ENCODE measurements around the gene ATAD3B.
"Not testable (repeated sequence)": the region's sequence is repeated elsewhere in the genome, so short reads cannot be mapped to it uniquely, and the experiment has no call there.

The ATAD3B gene, protein sequence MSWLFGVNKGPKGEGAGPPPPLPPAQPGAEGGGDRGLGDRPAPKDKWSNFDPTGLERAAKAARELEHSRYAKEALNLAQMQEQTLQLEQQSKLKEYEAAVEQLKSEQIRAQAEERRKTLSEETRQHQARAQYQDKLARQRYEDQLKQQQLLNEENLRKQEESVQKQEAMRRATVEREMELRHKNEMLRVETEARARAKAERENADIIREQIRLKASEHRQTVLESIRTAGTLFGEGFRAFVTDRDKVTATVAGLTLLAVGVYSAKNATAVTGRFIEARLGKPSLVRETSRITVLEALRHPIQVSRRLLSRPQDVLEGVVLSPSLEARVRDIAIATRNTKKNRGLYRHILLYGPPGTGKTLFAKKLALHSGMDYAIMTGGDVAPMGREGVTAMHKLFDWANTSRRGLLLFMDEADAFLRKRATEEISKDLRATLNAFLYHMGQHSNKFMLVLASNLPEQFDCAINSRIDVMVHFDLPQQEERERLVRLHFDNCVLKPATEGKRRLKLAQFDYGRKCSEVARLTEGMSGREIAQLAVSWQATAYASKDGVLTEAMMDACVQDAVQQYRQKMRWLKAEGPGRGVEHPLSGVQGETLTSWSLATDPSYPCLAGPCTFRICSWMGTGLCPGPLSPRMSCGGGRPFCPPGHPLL

GRCh38 chr1:1471389-1472052, at the start of gene ATAD3B:
TSS of gene ATAD3B (plus strand) at chr1:1471765. CDS start at chr1:1471885, 120 bp downstream.
- peak; percentile 90 for DNase-seq (ENCODE audit: low spot score)

DNA sequence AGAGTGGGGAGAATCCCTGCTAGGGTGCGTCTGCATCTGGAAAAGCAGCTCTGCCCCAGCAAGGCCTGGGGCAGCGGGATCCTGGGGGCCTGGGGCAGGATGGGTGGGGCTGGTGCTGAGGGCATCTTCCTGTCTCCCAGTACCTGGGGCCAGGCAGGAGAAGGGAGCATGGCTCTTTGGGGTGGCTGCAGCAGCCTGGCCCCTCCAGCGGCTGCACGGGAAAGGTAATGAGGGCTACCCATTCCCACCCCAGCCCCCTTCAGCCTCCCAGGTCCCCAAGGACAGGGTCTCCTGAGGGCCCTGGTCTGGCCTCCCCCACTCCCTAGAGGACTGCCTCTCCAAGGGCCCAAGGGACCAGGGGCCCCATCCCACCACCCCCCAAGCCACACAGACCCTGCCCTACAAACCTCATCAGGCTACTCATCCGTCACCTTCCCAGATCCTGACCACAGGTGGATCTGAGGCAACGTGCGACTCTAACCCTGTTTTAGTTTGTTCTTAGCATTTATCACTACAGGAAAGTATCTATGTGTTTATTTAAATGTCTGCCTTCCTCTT, 49.6 kb upstream of the ATAD3B start:
- DNase-seq (ENCODE audit: low spot score): no peak

GRCh38 chr1:1422465-1423244, 48.9 kb upstream of the ATAD3B start:
- DNase-seq (ENCODE audit: low spot score): no peak

DNA sequence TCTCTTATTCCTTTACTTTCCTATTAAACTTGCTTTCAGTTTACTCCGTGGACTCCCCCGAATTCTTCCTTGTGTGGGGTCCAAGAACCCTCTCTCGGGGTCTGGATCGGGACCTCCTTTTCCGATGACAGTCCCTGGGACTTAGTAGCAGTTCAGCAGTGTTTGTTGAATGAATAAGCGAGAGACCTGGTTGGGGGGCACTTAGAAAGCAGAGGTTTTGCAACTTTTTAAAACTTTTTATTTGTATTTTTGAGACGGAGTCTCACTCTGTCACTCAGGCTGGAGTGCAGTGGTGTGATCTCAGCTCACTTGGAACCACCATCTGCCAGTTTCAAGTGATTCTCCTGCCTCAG, 48.3 kb upstream of the ATAD3B start:
- DNase-seq (ENCODE audit: low spot score): no peak

DNA sequence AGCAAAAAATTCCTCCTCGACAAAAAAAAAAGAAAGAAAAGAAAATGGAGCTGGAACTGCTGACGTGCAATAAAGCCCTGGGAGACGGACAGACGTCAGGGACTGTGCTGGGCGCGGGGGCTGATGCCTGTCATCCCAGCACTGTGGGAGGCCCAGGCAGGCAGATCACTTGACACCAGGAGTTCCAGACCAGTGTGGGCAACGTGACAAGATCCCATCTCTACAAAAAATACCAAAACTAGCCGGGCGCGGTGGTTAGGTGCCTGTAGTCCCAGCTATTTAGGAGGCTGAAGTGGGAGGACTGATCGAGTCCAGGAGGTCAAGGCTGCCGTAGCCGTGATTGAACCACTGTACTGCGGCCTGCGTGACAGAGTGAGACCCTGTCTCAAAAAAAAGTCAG, 46.9 kb upstream of the ATAD3B start:
- DNase-seq (ENCODE audit: low spot score): no peak

- no peak for DNase-seq (ENCODE audit: low spot score)
Measured at GRCh38 chr1:1425426-1425752, 46.2 kb upstream of the ATAD3B start.

DNA sequence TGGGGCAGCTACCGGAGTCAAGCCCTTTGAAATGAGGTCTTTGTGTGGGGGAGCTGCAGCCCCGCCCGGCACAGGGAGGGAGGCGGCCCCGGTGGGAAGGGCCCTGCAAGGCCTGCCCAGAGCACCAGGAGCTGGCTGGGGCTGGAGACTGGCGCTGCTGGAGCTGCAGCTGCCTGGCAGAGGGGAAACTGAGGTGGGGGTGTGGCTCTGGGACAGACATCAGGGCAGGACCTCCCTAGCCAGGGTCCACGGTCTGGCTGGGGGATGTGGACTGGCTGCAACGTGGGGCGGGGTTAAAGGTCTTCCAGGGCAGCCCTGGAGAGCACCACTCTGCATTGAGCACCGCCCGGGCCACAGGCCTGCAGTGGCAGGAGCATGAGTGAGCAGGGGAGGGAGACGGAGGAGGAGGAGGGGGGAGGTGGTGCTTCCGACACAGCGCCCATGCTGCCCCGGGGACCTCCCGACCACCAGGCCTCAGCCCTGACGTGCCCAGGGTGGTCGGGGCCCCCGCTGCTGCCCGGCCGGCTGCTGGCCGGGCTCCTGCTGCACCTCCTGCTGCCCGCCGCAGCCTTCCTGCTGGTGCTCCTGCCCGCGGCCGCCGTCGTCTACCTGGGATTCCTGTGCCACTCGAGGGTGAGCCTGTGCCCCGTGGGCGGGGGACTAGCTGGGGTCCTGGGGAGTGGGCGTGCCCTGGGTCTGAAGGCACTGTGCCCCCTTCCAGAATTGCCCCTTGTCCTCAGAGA, 45.6 kb upstream of the ATAD3B start:
- no peak for DNase-seq (ENCODE audit: low spot score)

DNA sequence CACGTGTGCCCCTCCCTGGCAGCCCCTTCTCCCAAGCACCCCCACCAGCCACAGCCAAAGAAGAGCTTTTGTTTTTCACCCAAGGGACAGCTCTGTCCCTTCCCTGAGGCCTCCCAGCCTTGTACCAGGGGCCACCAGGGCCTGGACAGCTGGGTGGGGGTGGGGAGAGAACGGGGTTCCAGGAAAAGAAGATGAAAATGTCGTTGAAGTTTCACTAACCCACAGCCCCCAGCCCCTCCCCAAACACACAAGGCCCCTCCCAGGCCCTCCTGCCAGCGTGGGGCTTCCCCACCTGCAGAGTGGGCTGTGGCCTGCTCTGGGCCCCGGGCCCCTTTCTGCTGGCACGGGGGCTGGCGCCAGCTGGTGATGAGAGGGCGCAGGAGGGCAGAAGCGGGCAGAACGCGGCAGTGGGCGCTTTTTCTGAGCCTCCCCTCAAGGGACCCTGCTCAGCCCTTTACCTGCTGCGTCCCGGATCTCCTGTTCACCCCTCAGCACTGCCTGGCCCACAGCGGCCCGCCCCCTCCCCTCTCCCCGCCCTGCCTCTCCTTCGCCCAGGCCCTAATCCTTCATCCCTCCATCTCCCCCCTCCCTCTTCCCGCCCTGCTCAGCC, 45.0 kb upstream of the ATAD3B start:
- DNase-seq (ENCODE audit: low spot score): no peak

DNA sequence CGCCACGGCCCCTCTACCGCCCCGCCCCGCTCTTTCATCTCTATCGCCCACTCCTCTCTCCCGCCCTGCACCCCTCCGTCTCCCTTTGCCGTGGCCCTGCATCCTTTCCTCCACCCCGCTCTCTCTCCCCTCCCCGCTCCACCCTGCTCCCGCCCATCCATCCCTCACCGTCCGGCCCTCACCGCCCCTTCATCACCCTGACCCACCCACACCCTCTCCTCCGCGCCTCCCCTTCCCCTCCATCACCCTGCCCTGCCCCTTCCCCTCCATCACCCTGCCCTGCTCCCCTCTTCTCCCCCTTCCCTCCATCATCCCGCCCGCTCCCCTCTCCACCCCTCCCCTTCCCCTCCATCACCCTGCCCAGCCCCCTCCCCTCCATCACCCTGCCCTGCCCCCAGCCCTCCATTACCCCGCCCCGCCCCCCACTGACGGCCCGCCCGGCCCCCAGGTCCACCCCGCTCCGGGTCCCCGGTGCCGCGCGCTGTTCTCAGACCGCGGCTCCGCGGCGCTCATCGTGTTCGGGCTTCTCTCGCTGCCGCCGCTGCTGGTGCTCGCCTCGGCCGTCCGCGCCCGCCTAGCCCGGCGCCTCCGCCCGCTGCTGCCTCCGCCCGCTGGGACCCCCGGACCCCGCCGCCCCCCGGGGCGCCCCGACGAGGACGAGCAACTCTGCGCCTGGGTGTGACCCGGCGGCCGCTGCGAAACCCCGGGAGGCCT, 44.3 kb upstream of the ATAD3B start:
- DNase-seq (ENCODE audit: low spot score): no peak

- DNase-seq (ENCODE audit: low spot score): no peak
Measured at GRCh38 chr1:1427820-1428148, 43.8 kb upstream of the ATAD3B start.

DNA sequence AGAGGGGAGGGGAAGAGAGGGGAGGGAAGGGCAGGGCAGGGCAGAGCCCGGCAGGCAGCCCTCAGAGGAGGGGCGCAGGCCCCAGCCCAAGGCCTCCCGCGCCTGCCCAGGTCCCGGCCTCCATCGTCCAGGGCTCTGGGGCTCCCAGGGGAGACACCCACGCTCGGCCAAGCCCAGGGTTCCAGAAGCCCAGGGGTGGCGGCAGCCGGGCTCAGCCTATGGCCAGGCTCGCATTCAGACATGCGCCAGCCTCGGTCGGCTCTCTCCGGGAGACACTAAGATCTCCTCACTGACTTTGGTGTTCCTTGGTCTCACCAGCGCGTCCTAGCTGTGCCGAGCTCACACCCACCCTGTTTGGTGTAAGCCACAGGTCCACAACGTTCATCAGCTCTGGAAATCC, 43.4 kb upstream of the ATAD3B start:
- DNase-seq (ENCODE audit: low spot score): no peak

GRCh38 chr1:1428967-1429366, 42.6 kb upstream of the ATAD3B start:
- not testable (repeated sequence) for DNase-seq (ENCODE audit: low spot score)

DNA sequence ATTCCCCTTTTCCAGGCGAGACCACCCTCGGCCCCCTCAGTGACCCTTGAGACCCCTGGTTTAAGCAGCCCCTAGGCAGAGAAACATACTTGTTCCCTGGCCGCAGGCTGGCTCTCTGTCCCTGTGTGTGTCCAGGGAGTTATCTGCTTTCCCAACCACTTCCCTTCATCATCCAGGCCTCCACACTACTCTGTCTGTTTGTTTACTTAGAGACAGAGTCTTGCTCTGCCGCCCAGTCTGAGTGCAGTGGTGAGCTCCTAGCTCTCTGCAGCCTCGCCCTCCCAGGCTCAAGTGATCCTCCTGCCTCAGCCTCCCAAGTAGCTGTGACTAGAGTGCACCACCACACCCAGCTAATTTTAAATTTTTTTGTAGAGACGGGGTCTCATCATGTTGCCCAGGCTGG, 41.9 kb upstream of the ATAD3B start:
- DNase-seq (ENCODE audit: low spot score): no peak

DNA sequence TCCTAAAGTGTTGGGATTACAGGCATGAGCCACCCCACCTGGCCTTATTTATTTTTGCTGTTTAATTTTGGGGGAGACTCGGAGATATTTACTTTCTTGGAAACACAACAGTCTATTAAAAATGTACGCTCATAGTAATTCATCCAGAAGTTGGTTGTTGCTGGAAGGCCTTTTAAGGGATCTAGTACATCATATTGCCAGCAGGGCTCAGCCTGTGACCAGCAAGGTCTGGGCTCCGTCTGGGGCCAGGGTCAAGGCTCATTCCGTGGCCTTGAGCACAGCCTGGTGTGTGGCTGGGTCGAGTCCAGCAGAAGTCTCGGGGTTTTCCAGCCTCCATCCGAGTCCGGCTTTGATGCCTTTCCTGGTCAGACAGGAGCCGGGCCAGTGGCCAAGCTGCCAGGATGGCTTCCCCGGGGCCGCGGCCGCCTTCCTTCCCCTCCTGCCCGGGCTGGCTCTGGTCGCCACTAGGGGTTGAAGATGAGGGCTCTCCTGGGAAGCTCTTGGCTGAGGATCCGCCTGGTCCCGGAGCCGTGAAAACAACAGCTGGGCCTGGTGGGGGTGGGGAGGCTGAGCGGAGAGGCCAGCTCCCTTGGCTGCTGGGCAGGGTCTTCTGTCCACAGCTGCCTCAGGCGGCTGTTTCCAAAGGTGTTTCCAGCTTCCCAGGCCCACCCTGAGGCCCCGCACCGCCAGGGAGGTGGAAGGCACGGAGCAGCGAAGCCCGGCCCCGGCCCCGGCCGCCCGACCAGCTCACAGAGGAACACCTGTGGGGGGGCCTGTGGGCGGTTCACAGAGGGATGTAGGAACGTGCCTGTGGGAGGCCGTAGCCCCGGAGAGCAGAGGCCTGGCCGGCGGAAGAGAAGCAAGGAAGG, 41.2 kb upstream of the ATAD3B start:
- no peak for DNase-seq (ENCODE audit: low spot score)

- no peak for DNase-seq (ENCODE audit: low spot score)
Measured at GRCh38 chr1:1430992-1431844, 40.3 kb upstream of the ATAD3B start.

GRCh38 chr1:1431845-1432273, 39.7 kb upstream of the ATAD3B start:
- no peak for DNase-seq (ENCODE audit: low spot score)

GRCh38 chr1:1432274-1432950, 39.2 kb upstream of the ATAD3B start:
- DNase-seq (ENCODE audit: low spot score): no peak

Measured in CD4-positive, alpha-beta T cell treated with Interleukin-15 for 4 hours (primary cell).